Activated CD8-positive, alpha-beta memory T cell treated with anti-CD3 and anti-CD28 coated beads, Interleukin-2, amount 50 U/mL, for 24 hours (primary cell): ENCODE measurements around the gene CYBC1.
"Not testable (repeated sequence)": the region's sequence is repeated elsewhere in the genome, so short reads cannot be mapped to it uniquely, and the experiment has no call there.

ENCODE experiments used
- DNase-seq: peaks from one replicate; pipeline ENCODE4 v3.0.0-alpha.2; 2020; ENCODE audit errors: extremely low read depth

CYBC1 gene

DNA sequence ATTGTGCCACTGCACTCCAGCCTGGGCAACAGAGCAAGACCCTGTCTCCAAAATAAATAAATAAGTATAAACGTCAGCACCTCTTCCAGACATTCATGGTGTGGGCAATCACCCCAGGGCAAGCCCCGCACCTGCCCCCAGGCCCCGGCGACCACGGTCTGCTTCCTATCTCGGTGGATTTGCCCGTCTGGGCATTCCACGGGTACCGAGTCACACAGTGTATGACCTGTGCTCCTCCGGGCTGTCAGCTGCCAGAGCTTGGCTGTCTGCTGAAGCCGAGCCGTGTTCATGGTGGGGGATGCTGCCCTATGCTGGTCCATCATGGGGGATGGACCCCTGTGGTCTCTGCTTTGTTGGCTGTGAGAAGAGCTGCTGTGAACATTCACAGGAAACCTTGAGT is 15.4 kb downstream of the CYBC1 start:
- DNase-seq: no peak

DNA sequence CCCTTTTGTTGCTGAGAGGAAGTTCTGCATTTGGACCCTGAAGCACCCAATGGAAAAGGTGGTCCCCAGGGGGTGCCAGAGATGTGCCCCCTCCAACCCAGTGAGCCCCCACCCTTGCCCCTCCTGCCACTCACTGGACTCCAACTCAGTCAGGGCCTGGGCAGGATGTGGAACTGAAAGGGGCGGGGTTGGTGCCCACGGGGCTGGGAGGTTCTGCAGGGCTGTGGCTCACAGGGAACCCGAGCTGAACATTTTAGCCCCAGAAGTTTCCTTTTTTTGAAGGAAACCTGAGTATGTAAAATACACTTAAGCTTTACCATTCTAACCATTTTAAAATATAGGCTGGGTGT is 16.4 kb downstream of the CYBC1 start:
- no peak for DNase-seq

DNA sequence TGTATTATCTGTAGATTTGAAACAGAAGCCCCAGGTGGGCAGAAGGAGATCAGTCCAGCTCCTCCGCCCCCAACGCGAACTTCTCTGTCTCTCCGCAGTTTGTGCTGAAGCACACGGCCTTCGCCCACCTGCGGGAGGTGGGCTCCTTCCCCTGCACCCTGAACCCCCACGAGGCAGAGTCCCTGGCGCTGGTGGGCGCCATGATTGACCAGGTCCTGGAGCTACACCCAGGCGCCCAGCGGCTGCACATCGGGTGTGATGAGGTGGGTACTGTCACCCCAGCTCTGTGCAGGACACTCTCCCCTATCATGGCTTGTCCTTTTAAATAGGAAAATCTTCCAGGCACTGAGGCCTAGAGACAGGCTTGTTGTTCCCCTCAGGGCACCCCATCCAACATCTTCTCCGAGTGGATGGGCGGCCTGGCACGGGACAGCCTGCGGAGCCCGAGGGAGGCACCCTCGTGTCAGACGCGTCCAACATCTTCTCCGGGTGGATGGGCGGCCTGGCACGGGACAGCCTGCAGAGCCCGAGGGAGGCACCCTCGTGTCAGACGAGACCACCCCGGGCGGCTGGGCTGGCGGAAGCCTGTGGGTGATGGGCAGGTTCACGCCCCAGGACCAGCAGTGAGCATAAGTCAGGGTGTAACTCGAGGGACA is 16.9 kb downstream of the CYBC1 start:
- no peak for DNase-seq

DNA sequence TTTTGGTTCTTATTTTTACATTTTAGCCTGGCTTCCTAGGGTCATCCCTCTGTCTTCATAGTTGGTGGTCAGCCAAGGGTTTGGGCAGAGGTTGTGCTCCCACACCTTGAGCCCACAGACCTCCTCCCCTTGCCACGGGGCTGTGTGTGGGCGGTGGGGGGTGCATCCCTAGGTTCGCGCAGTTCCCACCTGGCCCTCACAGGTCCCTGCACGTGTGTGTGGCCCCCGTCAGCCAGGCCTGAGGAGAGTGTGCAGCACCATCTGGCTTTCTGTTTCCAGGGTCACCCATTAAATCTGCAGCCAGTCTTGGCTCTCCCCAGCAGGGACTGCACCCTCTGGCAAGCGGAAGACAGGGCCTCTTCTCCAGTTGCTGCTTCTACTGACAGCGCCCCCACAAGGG is 18.5 kb downstream of the CYBC1 start:
- no peak for DNase-seq

DNA sequence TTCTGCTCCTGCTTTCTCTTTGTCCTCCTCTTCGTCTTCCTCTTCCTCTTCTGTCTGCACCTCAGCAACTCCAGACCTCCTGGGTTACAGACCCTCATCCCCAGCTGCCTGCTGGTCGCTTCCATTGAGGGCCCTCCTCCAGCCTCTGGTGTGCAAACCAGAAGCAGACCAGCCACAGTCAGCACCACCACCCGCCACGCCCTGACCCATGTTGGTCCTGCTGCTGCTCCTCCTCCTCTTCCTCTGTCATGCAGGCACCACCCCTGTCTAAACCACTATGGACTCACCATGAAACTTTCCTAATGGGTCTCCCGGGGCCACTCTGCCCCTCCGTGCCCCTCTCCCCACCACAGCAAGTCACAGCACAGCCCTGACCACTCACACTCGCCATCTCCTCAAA is 20.7 kb downstream of the CYBC1 start:
- DNase-seq: no peak

DNA sequence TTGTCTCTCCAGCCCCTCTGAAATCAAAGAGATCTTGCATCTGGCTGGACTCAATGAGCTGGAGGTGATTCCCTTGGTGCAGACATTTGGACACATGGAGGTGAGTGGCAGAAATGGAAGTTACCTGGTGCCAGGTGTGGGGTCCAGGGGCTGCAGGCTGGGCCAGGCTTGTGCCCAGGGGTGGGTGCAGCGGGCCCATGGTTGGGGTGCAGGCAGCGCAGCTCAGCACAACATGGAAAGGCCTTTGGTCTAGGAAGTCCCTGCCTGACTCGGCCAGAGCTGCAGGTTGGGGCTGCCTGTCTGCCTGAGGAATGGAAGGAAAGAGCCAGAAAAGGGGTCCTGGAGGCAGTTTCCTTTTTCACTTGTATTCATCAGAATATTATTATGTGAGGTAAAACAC is 22.0 kb downstream of the CYBC1 start:
- DNase-seq: no peak

DNA sequence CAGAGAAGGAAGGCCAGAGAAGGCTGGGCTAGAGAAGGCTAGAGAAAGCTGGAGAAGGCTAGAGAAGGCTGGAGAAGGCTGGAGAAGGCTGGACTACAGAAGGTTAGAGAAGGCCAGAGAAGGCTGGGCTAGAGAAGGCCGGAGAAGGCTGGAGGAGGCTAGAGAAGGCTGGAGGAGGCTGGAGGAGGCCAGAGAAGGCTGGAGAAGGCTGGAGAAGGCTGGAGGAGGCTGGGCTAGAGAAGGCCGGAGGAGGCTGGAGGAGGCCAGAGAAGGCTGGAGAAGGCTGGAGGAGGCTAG is 25.7 kb downstream of the CYBC1 start:
- DNase-seq: no peak

DNA sequence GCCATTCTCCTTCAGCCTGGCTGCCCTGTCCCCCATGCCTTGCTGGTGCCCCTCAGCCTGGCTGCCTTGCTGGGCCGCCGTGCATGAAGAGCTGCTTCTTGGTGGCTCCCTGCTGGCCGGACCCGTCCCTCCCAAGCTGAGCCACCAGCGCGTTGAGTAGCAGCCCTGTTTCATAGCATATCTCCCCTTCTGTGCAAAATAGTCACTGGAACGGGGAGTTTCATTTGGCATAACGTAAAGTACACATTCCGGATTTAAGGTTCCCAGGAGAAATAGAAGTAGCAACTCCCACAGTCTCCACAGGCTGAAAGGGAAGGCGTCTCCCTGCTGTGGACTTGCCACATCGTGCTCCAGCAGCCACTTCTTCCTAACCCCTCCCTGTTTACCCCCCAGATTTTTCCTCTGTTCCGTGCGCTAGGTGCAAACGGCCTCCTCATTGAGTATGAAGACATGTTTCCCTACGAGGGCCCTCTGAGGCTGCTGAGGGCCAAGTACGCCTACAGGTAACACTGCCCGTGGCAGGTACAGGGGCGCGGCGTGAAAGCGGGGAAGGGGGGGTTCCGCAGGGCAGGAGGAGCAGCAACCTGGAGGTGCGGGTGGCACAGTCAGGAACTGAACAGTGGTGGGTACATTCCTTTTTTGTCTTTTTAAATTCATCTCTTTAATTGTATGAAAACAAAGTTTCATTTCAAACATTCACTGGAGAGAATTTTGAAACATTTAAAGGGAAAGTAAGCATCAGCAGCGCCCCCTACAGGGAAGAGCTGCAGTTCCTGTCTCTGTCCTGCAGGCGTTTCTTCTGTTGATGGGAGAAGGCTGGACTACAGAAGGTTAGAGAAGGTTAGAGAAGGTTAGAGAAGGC is 26.3 kb downstream of the CYBC1 start:
- DNase-seq: peak; percentile 21

DNA sequence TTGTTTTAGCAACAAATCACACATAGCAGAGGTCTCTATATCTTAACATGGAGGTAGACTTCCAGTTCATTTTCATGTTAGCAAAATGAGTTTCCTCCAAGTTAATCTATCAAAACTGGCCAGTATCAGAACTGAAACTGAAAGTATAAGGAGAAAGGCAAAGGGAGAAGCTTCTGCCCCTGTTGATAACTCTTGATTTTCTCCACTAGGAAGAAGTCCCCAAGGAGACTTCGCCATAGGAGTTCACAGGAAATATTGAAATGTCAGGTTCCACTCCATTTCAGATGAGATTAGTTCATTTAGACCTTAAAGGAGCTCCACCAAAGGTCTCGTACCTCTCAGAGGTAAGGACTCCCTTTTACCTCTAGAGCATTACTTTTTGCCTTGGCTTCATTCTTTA is 31.0 kb downstream of the CYBC1 start:
- no peak for DNase-seq

DNA sequence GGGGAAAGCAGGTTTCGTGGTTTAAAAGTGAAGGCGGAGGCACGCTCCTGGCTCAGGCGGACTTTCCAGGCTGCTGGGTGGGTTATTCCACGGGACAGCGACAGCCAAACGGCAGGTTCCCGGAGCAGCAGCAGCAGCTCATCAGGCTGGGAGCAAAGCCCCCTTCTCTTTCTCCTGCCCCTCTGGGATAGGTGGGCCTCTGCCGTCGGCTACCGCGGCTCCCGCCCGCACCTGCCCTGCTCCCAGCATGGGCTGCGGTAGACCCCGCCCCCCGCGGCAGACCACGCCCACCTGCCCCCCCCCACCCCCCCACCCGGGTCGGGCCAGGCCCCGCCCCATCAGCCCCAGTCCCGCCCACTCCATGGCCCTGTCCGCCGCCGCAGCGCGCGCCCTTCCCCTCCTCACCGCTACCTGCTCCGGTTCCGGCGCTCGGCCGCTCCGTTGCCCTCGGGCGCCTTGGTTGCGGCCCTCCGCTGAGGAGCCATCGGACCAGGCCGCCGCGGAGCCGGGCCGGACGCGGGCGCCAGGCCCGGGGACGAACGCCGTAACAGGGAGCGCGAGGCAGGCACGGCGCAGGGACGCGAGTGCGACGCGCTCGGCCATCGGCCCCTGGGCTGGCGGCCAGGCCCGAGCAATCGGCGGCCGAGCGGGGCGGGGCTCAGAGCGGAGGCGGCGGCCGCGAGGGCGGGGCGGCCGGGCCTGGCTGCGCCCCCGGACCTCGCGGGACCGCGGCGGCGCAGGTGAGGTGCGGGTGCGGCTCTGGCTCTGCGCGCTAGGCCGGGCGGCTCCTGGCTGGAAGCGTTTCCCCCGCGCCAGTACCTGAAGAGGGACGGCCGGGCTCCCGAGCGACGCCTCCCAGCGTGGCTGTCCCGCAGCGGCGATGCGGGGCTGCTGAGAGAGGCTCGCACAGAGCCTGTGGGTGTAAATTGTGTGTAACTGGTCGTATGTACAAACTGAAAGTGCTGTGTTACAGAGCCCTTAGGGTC is 32.3 kb downstream of the CYBC1 start, which contains the start of the genes HEXD and OGFOD3:
Gene HEXD, plus strand, starts transcription at position 347 of the 986 bp plus-strand sequence. CDS start 1,453 bp downstream, outside the sequence.
Gene OGFOD3, minus strand, starts transcription at position 586 of the 986 bp plus-strand sequence. Its CDS starts 101 bp downstream, at position 485.
- DNase-seq: peak; percentile 34

DNA sequence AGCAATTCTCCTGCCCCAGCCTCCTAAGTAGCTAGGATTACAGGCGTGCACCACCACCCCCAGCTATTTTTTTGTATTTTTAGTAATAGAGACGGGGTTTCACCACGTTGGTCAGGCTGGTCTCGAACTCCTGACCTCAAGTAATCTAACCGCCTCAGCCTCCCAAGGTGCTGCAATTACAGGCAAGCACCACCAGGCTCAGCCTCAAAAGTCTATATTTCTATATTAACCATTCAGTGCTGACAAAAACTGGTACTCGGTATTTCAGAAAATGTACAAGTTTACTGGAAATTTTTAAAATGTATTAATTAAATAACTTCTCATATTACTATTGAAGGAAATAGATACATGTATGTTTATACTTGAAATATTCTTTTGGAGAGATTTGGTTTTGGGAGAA is 33.8 kb downstream of the CYBC1 start:
- DNase-seq: no peak

DNA sequence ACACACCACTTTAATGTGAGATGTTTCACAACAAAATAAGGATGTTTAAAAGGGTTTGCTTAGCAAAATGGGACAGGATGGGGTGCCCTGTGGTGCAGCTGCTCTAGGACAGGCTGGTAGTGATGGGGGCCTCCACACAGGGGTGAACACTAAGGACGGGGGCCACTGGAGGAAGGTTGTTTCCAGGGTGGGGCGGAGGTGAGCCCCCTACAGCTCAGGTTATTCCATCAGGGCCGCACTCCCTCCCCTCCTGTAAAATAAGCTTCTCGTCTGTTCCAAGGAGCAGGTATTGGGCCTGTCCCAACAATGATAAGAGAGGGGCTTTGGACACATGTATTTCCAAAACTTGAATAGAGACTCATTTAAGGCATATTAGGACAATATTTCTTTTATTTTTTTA is 34.3 kb downstream of the CYBC1 start:
- DNase-seq: no peak

DNA sequence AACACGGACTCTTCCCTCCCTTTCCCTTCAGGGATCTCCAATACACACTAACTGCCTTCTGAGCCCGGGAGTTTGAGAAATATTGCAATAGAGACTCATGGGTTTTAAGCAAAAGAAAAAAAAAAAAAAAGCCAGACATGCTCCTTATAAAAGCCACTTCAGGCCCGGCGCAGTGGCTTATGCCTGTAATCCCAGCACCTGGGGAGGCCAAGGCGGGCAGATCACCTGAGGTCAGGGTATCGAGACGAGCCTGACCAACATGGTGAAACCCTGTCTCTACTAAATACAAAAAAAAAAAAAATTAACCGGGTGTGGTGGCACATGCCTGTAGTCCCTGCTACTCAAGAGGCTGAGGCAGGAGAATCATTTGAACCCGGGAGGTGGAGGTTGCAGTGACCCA is 34.8 kb downstream of the CYBC1 start:
- DNase-seq: no peak

DNA sequence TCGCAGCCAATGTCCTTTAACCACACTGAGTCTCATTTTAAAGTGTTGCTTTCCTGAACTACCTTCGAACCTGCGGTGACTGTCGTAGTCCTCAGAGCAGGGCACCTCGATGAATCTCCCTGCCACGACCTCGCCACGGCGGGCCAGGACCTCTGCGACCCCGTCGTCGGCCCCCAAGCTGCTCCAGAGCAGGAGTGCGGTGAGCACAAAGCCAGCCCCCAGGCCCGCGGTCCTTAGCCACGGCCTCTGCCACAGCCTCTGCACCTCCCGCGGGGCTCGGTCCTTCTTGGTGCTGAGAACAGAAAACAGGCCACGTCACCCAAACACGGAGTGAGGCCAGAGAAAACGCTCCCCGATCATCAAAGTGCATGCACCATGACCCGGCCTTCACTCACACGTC is 35.2 kb downstream of the CYBC1 start:
- no peak for DNase-seq

DNA sequence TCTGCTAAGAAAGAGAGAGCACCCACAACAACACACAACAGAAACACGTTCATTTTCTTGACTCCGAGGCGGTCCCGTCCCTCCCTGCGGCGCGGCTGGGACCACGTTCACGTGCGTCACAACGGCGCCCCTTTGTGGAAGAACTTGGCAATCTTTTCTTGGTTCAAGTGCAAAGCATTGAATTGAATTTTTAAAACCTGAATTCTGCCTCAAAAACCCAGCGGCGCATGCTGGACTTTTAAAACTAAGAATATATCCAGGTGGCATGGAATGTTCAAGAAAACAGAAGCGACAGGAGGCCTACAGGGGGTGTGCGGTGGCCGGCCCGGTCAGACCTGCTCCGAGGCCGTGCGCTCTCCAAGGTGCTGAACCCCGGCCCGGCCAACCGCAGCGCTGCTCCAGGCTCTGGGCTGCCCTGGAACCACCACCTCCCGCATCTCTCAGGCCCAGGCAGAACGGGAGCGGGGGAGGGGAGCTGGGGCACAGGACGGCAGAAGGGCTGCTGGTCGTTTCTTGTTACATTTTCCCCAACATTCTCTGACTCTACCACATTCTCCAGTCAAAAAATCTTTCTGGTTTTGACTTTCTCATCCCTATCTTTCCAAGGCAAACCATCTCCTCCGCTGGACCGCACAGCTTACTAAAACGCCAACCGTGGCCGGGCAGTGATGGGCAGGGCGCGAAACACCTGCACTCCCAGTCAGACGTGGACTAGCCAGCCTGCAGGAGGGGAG is 35.8 kb downstream of the CYBC1 start:
- DNase-seq: peak; percentile 47

DNA sequence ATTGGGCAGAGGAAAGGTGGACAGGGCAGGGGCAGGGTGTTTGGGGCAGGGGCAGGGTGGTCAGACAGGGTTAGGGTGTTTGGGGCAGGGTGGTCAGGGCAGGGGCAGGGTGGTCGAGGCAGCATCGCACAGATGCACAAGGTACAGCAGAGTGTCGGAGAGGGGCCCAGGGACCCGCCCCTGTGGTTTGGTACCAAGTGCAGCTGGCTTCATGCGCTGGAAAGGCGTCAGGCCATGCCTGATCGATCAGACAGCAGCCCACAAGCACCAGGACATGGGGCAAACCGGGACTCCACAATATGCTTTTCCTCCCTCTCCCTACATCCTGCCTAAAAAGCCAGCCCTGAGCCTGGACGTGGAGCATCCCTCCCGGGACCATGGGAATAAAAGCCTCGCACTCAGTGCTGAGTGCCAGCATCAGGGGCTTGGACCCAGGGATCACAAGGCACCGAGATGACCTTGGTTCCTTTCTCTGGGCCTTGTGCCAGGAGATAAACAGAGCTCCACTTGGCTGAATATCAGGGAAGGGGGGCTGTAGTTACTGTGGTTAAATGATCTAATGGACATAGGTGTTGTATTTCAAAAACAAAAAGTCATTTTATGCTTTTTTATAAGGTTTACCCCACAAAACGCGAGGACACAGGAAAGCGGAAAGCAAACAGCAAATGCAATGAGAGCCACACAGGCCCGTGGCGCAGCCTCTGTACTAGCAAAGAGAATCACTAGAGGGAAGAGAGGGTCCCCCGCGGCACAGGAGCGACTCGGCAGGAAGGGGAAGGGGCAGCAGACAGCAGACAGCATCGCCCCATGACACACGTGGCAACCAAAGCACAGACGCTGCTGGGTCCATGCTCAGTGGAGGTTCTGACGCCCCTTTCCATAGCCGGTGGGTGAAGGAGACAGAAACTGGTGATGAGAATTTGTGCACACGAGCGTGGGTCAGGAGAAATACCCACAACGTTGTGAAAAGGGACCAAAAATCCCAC is 37.7 kb downstream of the CYBC1 start:
- no peak for DNase-seq

DNA sequence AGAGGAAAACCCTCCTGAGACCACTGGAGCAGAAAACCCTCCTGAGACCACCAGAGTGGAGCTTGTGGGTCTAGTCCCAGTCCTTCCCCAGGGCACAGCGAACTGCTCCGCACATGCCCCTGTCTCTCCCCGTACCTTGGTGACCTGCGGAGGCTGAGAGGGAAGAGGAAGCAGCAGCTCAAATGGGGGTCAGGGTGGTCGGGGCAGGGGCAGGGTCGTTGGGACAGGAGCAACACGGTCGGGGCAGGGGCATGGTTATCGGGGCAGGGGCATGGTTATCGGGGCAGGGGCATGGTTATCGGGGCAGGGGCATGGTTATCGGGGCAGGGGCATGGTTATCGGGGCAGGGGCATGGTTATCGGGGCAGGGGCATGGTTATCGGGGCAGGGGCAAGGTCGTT is 38.5 kb downstream of the CYBC1 start:
- DNase-seq: not testable (repeated sequence)

DNA sequence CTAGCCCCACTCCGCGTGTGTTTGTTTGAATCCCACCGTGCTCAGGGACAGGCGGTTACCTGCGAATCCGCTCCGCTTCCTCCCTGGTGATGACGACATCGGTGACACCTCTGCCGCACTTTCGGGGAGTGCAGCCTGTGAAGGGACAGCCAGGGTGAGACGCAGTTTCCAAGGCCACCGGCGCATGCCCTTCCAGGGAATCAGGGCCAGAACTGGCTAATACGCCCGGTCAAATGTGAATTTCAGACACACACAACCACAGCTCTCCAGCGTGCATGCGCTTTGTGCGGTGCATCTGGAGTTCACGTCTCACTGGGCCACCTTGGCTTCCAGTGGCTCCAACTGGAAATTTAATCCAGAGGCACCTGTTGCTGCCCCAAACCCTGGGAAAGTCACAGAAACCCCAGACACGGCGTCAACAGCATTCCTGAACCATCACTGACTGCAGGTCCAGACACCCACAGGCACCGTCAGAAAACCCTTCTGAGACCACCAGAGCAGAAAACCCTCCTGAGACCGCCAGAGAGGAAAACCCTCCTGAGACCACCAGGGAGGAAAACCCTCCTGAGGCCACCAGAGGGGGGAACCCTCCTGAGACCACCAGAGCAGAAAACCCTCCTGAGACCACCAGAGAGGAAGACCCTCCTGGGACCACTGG is 39.0 kb downstream of the CYBC1 start:
- no peak for DNase-seq

DNA sequence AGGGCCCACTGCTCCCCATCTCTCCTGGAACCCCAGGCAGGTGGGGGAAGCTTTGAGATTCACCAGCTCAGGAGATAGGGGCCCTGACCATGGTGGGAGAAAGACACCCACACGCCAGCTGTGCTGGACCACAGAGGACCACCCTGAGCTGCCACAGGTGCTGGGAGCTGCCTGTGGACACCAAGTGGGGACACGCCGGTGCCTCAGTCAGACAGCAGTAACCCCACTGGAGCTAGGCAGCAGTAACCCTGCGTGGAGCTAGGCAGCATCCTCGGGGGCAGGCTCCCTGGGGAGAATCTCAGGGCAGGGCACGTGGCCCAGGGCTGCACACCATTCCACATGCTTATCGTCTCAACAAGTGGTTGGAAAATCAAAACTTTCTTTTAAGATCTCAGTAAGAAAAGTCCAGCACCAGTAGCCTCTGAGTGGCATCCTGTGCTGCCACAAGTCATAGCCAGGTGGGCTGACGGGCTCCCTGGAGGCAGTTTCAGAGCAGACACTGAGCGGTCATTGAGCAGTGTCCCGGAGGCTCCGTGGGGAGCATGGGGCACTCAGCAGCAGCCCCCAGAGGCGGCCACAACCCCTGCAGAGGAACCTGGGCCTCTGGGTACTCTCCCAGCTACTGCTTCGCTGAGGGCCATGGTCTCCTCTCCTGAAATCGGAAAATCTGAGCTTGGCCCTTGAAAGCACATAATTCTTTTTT is 40.4 kb downstream of the CYBC1 start:
- DNase-seq: no peak
